ENCODE measurements around the gene MBD3L1. TPM values are rescaled to one million over a fixed set of nuclear protein-coding genes. Genes with fewer than 3 reads are reported as not detected.

Gene MBD3L1
- polyA plus RNA-seq, 1 of the 3 experiments (the other 2 are of a cell fraction) = not detected

- Histone ChIP-seq H3K9me3 (no peaks in the 10 kb centered on the region), H3K27me3 (ENCODE audit: insufficient read depth) (no peaks in the 10 kb centered on the region), H4K20me1 (ENCODE audit: insufficient read depth) (no peaks in the 10 kb centered on the region), H3F3A (replicated peaks; ENCODE audit: insufficient read depth) (no peaks in the 10 kb centered on the region), H3K27ac (ENCODE audit: low read depth in 2 of 2, low read length in 1 of 2) (no peak overlapping the region), H3K9ac (no peak overlapping the region), H3K4me3 (ENCODE audit: low read depth in 2 of 2, low read length in 1 of 2) (no peak overlapping the region), H2AFZ (ENCODE audit: low read depth) (no peak overlapping the region), H3K79me2 (ENCODE audit: insufficient read depth) (no peaks in the 10 kb centered on the region), H3K4me2 (no peak overlapping the region), H3K4me1 (ENCODE audit: control insufficient read depth in 1 of 2, insufficient read depth in 2 of 2, low read depth in 1 of 2, low read length in 1 of 2) (no peaks in the 10 kb centered on the region), H3K36me3 (replicated peaks in 1 of 2; ENCODE audit: control insufficient read depth in 1 of 2, insufficient read depth in 2 of 2, low read length in 1 of 2) (no peaks in the 10 kb centered on the region), H3K9me2 (no peaks in the 10 kb centered on the region)
- ChIA-PET CTCF (no interaction called here), POLR2A (no interaction called here)
- no peak for DNase-seq
- TF ChIP-seq RFX5 (IDR thresholded peaks at IDR 0.05; ENCODE audit: low read length) (no peak), FOXJ3 (CRISPR knock-in tag; IDR thresholded peaks at IDR 0.05) (no peak), EP300 (IDR thresholded peaks at IDR 0.05; ENCODE audit: borderline replicate concordance in 1 of 2, low read depth in 1 of 2, low read length in 1 of 2) (no peak), RAD21 (IDR thresholded peaks at IDR 0.05; ENCODE audit: low read length) (no peak), POLR2AphosphoS5 (IDR thresholded peaks at IDR 0.05; ENCODE audit: low read depth, low read length) (no peak), MXI1 (IDR thresholded peaks at IDR 0.05; ENCODE audit: low read depth, low read length) (no peak), CHD2 (IDR thresholded peaks at IDR 0.05; ENCODE audit: low read length, partially characterized antibody) (no peak)
- TF ChIP-seq, protein P1, sequence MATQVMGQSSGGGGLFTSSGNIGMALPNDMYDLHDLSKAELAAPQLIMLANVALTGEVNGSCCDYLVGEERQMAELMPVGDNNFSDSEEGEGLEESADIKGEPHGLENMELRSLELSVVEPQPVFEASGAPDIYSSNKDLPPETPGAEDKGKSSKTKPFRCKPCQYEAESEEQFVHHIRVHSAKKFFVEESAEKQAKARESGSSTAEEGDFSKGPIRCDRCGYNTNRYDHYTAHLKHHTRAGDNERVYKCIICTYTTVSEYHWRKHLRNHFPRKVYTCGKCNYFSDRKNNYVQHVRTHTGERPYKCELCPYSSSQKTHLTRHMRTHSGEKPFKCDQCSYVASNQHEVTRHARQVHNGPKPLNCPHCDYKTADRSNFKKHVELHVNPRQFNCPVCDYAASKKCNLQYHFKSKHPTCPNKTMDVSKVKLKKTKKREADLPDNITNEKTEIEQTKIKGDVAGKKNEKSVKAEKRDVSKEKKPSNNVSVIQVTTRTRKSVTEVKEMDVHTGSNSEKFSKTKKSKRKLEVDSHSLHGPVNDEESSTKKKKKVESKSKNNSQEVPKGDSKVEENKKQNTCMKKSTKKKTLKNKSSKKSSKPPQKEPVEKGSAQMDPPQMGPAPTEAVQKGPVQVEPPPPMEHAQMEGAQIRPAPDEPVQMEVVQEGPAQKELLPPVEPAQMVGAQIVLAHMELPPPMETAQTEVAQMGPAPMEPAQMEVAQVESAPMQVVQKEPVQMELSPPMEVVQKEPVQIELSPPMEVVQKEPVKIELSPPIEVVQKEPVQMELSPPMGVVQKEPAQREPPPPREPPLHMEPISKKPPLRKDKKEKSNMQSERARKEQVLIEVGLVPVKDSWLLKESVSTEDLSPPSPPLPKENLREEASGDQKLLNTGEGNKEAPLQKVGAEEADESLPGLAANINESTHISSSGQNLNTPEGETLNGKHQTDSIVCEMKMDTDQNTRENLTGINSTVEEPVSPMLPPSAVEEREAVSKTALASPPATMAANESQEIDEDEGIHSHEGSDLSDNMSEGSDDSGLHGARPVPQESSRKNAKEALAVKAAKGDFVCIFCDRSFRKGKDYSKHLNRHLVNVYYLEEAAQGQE (IDR thresholded peaks at IDR 0.05; ENCODE audit: low read depth, low read length) = no peak
These were observed 52.2 kb downstream of the MBD3L1 start for GRCh38 chr19:8884416-8884815.

GRCh38 chr19:8887364-8887763 lies 55.2 kb downstream of the MBD3L1 start:
- H4K20me1 ChIP-seq (ENCODE audit: insufficient read depth) = no peaks in the 10 kb centered on the region
- no peaks in the 10 kb centered on the region for H3K36me3 ChIP-seq (replicated peaks in 1 of 2; ENCODE audit: control insufficient read depth in 1 of 2, insufficient read depth in 2 of 2, low read length in 1 of 2)
- H3K27ac ChIP-seq (ENCODE audit: low read depth in 2 of 2, low read length in 1 of 2) = no peak overlapping the region
- H3K4me3 ChIP-seq (ENCODE audit: low read depth in 2 of 2, low read length in 1 of 2) = no peak overlapping the region
- ChIA-PET CTCF (no interaction called here), POLR2A (no interaction called here)
- H2AFZ ChIP-seq (ENCODE audit: low read depth) = no peak overlapping the region
- no peak for DNase-seq
- no peaks in the 10 kb centered on the region for H3K4me1 ChIP-seq (ENCODE audit: control insufficient read depth in 1 of 2, insufficient read depth in 2 of 2, low read depth in 1 of 2, low read length in 1 of 2)
- no peaks in the 10 kb centered on the region for H3K27me3 ChIP-seq (ENCODE audit: insufficient read depth)
- no peaks in the 10 kb centered on the region for H3K9me2 ChIP-seq
- no peaks in the 10 kb centered on the region for H3K79me2 ChIP-seq (ENCODE audit: insufficient read depth)
- TF ChIP-seq, protein P2, sequence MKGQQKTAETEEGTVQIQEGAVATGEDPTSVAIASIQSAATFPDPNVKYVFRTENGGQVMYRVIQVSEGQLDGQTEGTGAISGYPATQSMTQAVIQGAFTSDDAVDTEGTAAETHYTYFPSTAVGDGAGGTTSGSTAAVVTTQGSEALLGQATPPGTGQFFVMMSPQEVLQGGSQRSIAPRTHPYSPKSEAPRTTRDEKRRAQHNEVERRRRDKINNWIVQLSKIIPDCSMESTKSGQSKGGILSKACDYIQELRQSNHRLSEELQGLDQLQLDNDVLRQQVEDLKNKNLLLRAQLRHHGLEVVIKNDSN (IDR thresholded peaks at IDR 0.05; ENCODE audit: borderline replicate concordance, low read depth) = no peak
- TF ChIP-seq TEAD4 (IDR thresholded peaks at IDR 0.05; ENCODE audit: borderline replicate concordance, insufficient read depth) (no peak), EZH2phosphoT487 (IDR thresholded peaks at IDR 0.05; ENCODE audit: borderline replicate concordance, low read depth) (no peak), RCOR1 (IDR thresholded peaks at IDR 0.05; ENCODE audit: low read length) (no peak), FOXJ3 (CRISPR knock-in tag; IDR thresholded peaks at IDR 0.05) (no peak), SMC3 (IDR thresholded peaks at IDR 0.05; ENCODE audit: low read depth, low read length) (no peak), TCF12 (IDR thresholded peaks at IDR 0.05) (no peak), ELF1 (IDR thresholded peaks at IDR 0.05) (no peak), GABPA (IDR thresholded peaks at IDR 0.05; ENCODE audit: low read depth) (no peak), SIN3A (IDR thresholded peaks at IDR 0.05; ENCODE audit: borderline replicate concordance, low read depth, low read length) (no peak)
- TF ChIP-seq, protein P3, sequence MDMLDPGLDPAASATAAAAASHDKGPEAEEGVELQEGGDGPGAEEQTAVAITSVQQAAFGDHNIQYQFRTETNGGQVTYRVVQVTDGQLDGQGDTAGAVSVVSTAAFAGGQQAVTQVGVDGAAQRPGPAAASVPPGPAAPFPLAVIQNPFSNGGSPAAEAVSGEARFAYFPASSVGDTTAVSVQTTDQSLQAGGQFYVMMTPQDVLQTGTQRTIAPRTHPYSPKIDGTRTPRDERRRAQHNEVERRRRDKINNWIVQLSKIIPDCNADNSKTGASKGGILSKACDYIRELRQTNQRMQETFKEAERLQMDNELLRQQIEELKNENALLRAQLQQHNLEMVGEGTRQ (IDR thresholded peaks at IDR 0.05; ENCODE audit: borderline replicate concordance, low read depth, low read length) = no peak
- WGBS (ENCODE audit: low lambda C conversion rate) = 8% methylated on average over 2 of the region's 2 CpGs
- H3F3A ChIP-seq (replicated peaks; ENCODE audit: insufficient read depth) = no peaks in the 10 kb centered on the region
- no peak overlapping the region for H3K4me2 ChIP-seq
- no peaks in the 10 kb centered on the region for H3K9me3 ChIP-seq
- H3K9ac ChIP-seq = no peak overlapping the region
